HG03460 (cell line): ENCODE results near the gene S100A9.
"Not testable (repeated sequence)": the region's sequence is repeated elsewhere in the genome, so short reads cannot be mapped to it uniquely, and the experiment has no call there.

Experiments used
- ATAC-seq: cut with Tn5 transposase; IDR thresholded peaks from one replicate; pipeline ENCODE4 v1.9.1; 2021; ENCODE audit not compliant: unreplicated experiment

Gene S100A9

GRCh38 chr1:153344718-153345025 is 13.0 kb upstream of the S100A9 start:
- no peak for ATAC-seq

GRCh38 chr1:153345187-153346076 is 12.2 kb upstream of the S100A9 start:
- no peak for ATAC-seq

GRCh38 chr1:153346077-153346723 is 11.5 kb upstream of the S100A9 start:
- no peak for ATAC-seq

GRCh38 chr1:153347049-153347448 is 10.6 kb upstream of the S100A9 start:
- ATAC-seq = not testable (repeated sequence)

GRCh38 chr1:153347856-153348255 is 9.8 kb upstream of the S100A9 start:
- ATAC-seq = no peak

GRCh38 chr1:153348511-153349362 is 8.9 kb upstream of the S100A9 start, which contains the start of gene PGLYRP4:
PGLYRP4 (minus strand) TSS chr1:153348841; CDS start chr1:153347932, 909 bp downstream.
- ATAC-seq = no peak

GRCh38 chr1:153349363-153350320 is 8.0 kb upstream of the S100A9 start:
- ATAC-seq = no peak

- no peak for ATAC-seq
Measured at GRCh38 chr1:153350321-153350957, 7.2 kb upstream of the S100A9 start.

GRCh38 chr1:153352523-153352922 is 5.1 kb upstream of the S100A9 start:
- ATAC-seq = no peak

- no peak for ATAC-seq
Measured at GRCh38 chr1:153353226-153353947, 4.3 kb upstream of the S100A9 start.

GRCh38 chr1:153354515-153355193 is 3.0 kb upstream of the S100A9 start:
- no peak for ATAC-seq

GRCh38 chr1:153355445-153356071 is 2.1 kb upstream of the S100A9 start:
- no peak for ATAC-seq

GRCh38 chr1:153356392-153357075 is 1.1 kb upstream of the S100A9 start:
- ATAC-seq = no peak

GRCh38 chr1:153357076-153357852 is 390 bp upstream of the S100A9 start:
- ATAC-seq = no peak

GRCh38 chr1:153358691-153358975 is 979 bp downstream of the S100A9 start:
- no peak for ATAC-seq

GRCh38 chr1:153359241-153359640 is 1.6 kb downstream of the S100A9 start:
- ATAC-seq = no peak

- no peak for ATAC-seq
Measured at GRCh38 chr1:153360190-153360589, 2.5 kb downstream of the S100A9 start.
